Measurements from ENCODE around the gene SEMA3D.

Gene SEMA3D

GRCh38 chr7:85106719-85107118 lies 80.1 kb downstream of the SEMA3D start:
- Histone ChIP-seq H3K27me3 (ENCODE audit: low read depth, low read length) (no peaks in the 10 kb centered on the region), H3K4me1 (ENCODE audit: low read length) (no peaks in the 10 kb centered on the region), H3K9ac (ENCODE audit: low read length) (no peak overlapping the region), H3K4me3 (ENCODE audit: low read length) (no peak overlapping the region), H4K20me1 (ENCODE audit: insufficient read depth, low read length) (no peaks in the 10 kb centered on the region), H3K9me3 (ENCODE audit: insufficient read depth, low read length) (no peaks in the 10 kb centered on the region), H2AFZ (ENCODE audit: low read depth, low read length) (no peak overlapping the region), H3K4me2 (ENCODE audit: low read length) (no peak overlapping the region), H3K79me2 (ENCODE audit: low read length) (no peaks in the 10 kb centered on the region), H3K27ac (ENCODE audit: low read length) (no peak overlapping the region), H3K36me3 (replicated peaks; ENCODE audit: low read depth, low read length) (no peaks in the 10 kb centered on the region)
- TF ChIP-seq EZH2phosphoT487 (IDR thresholded peaks at IDR 0.05; ENCODE audit: low read depth) (no peak), CTCF (IDR thresholded peaks at IDR 0.05; ENCODE audit: low read depth, low read length) (no peak)

DNA sequence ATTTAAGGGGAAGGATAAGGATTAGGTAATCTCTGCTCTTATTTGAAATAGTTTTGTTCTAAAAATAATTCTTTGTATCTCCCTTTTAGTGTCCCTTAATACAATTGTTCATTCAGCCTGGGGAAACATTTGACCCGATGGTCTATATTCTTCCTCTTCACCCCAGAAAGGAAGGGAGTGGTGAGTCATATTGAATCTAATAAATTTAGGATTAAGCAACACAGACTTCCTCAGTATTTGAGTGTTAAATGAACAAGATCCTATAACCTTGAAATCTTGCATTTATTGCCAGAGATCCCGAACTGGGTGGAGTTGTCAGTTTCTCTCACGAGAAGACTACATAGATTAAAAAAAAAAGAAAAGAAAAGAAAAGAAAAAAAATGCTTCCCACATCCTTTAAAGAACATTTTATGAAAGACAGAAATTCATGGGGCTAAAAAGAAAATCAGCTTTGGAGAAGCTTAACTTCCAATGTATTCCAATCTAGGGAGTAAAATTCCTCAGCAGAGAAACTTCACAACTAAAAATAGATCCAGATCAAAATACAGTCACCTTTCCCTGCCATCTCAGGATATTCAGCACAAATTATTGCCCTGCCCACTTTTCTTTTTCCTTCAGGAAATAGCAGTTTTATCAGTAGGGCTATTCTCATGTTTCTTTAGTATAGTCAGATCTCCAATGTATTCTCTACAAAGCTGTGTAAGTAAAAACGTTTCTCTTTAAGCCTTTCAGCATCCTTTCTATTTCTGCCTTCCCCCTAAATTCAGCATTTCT lies 82.2 kb downstream of the SEMA3D start:
- no peak overlapping the region for H2AFZ ChIP-seq (ENCODE audit: low read depth, low read length)
- no peaks in the 10 kb centered on the region for H4K20me1 ChIP-seq (ENCODE audit: insufficient read depth, low read length)
- H3K9me3 ChIP-seq (ENCODE audit: insufficient read depth, low read length), result no peaks in the 10 kb centered on the region
- no peak overlapping the region for H3K4me2 ChIP-seq (ENCODE audit: low read length)
- H3K79me2 ChIP-seq (ENCODE audit: low read length), result no peaks in the 10 kb centered on the region
- no peak overlapping the region for H3K9ac ChIP-seq (ENCODE audit: low read length)
- no peak overlapping the region for H3K4me3 ChIP-seq (ENCODE audit: low read length)
- no peak for TF ChIP-seq EZH2phosphoT487 (IDR thresholded peaks at IDR 0.05; ENCODE audit: low read depth)
- no peak for TF ChIP-seq CTCF (IDR thresholded peaks at IDR 0.05; ENCODE audit: low read depth, low read length)
- H3K4me1 ChIP-seq (ENCODE audit: low read length), result no peaks in the 10 kb centered on the region
- H3K27me3 ChIP-seq (ENCODE audit: low read depth, low read length), result no peaks in the 10 kb centered on the region
- no peak overlapping the region for H3K27ac ChIP-seq (ENCODE audit: low read length)
- H3K36me3 ChIP-seq (replicated peaks; ENCODE audit: low read depth, low read length), result no peaks in the 10 kb centered on the region

DNA sequence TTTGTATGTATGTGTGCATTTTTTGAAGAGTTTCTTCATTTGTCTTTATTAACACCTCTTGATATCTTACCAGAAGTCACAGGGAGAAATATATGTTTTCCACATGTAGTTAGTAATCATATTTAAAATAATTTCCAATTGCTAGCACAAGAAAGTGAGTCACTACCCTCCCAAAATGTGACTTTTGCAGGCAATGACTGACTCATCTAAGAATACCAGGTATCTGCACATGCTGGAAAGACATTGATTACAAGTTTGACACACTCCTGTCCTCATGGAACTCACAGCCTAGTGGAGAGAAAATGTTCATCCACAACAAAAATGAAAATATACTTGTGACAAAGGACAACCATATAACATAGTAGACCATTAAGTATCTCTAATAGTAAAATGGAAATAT lies 82.9 kb downstream of the SEMA3D start:
- H3K4me1 ChIP-seq (ENCODE audit: low read length), result no peaks in the 10 kb centered on the region
- H3K79me2 ChIP-seq (ENCODE audit: low read length), result no peaks in the 10 kb centered on the region
- no peak overlapping the region for H3K9ac ChIP-seq (ENCODE audit: low read length)
- no peak overlapping the region for H3K4me2 ChIP-seq (ENCODE audit: low read length)
- no peaks in the 10 kb centered on the region for H3K27me3 ChIP-seq (ENCODE audit: low read depth, low read length)
- H3K9me3 ChIP-seq (ENCODE audit: insufficient read depth, low read length), result no peaks in the 10 kb centered on the region
- H3K4me3 ChIP-seq (ENCODE audit: low read length), result no peak overlapping the region
- no peaks in the 10 kb centered on the region for H3K36me3 ChIP-seq (replicated peaks; ENCODE audit: low read depth, low read length)
- no peak overlapping the region for H2AFZ ChIP-seq (ENCODE audit: low read depth, low read length)
- no peak overlapping the region for H3K27ac ChIP-seq (ENCODE audit: low read length)
- H4K20me1 ChIP-seq (ENCODE audit: insufficient read depth, low read length), result no peaks in the 10 kb centered on the region
- TF ChIP-seq CTCF (IDR thresholded peaks at IDR 0.05; ENCODE audit: low read depth, low read length) (no peak), EZH2phosphoT487 (IDR thresholded peaks at IDR 0.05; ENCODE audit: low read depth) (no peak)

DNA sequence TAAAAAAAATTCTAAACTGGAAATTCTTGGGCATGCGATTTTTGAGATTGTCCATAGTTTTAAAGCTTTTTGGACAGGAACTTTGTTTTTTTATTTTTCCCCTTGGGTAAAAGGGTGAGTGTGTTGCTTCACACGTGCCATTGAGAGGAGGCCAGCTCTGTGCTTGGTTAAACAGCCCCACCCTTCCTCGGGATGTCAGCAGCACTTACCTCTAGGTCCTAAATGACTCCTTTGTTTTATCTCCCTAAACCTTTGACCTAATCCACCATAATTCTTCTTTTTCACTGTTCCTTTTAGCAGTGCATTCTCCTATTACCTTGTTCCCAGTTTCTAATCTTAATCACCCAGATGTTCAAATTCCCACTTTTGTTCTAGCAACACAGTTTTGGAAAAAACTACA lies 83.5 kb downstream of the SEMA3D start:
- H3K4me2 ChIP-seq (ENCODE audit: low read length), result no peak overlapping the region
- H3K4me1 ChIP-seq (ENCODE audit: low read length), result no peaks in the 10 kb centered on the region
- no peaks in the 10 kb centered on the region for H3K36me3 ChIP-seq (replicated peaks; ENCODE audit: low read depth, low read length)
- H3K4me3 ChIP-seq (ENCODE audit: low read length), result no peak overlapping the region
- TF ChIP-seq CTCF (IDR thresholded peaks at IDR 0.05; ENCODE audit: low read depth, low read length) (no peak), EZH2phosphoT487 (IDR thresholded peaks at IDR 0.05; ENCODE audit: low read depth) (no peak)
- no peaks in the 10 kb centered on the region for H3K9me3 ChIP-seq (ENCODE audit: insufficient read depth, low read length)
- no peak overlapping the region for H3K27ac ChIP-seq (ENCODE audit: low read length)
- no peak overlapping the region for H2AFZ ChIP-seq (ENCODE audit: low read depth, low read length)
- H3K9ac ChIP-seq (ENCODE audit: low read length), result no peak overlapping the region
- H3K27me3 ChIP-seq (ENCODE audit: low read depth, low read length), result no peaks in the 10 kb centered on the region
- H4K20me1 ChIP-seq (ENCODE audit: insufficient read depth, low read length), result no peaks in the 10 kb centered on the region
- H3K79me2 ChIP-seq (ENCODE audit: low read length), result no peaks in the 10 kb centered on the region
